ENCODE measurements around the gene PLCE1. TPM values are rescaled to one million over a fixed set of nuclear protein-coding genes. Genes with fewer than 3 reads are reported as not detected.

Gene PLCE1
- total RNA-seq, 4 donors from 2014 or later: 4.1 to 17.0 (median 6.8) TPM

- no peak for TF ChIP-seq CTCF (IDR thresholded peaks at IDR 0.05; ENCODE audit: low read depth)
Observed at GRCh38 chr10:94011296-94011695, 17.6 kb downstream of the PLCE1 start.

DNA sequence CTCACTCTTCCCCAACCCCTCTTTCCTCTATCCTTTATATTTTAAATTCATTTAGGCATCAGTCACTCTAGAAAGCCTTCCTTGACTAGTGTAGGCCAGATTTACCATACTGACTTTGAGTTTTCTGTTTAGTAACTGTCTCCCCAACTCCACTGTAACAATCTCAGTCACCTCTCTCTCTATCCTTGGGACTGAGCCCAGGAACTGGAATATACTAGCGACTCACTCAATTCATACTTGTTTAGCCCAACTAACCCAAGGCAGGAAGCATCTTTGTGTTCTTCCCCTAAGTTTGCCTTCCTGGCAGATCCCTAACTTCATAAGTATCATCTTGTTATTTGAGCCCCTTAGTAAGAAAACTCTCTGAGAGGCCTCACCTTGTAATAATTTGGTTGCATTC is 19.1 kb downstream of the PLCE1 start:
- no peak for TF ChIP-seq CTCF (IDR thresholded peaks at IDR 0.05; ENCODE audit: low read depth)

- no peak for TF ChIP-seq CTCF (IDR thresholded peaks at IDR 0.05; ENCODE audit: low read depth)
Observed at GRCh38 chr10:94013331-94013760, 19.6 kb downstream of the PLCE1 start.

DNA sequence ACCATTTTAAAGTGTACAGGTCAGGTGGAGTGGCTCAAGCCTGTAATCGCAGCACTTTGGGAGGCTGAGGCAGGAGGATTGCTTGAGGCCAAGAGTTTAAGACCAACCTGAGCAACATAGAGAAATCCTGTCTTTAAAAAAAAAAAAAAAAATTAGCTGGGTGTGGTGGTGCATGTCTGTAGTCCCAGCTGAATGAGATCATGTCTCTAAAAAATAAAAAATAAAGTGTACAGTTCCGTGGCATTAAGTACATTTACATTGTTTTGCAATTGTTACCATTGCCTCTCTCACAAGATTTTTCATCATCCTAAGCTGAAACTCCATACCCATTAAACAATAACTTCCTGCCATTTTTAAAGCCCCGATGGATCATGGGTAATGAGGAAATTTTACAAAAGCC is 20.6 kb downstream of the PLCE1 start:
- TF ChIP-seq CTCF (IDR thresholded peaks at IDR 0.05; ENCODE audit: low read depth): no peak

DNA sequence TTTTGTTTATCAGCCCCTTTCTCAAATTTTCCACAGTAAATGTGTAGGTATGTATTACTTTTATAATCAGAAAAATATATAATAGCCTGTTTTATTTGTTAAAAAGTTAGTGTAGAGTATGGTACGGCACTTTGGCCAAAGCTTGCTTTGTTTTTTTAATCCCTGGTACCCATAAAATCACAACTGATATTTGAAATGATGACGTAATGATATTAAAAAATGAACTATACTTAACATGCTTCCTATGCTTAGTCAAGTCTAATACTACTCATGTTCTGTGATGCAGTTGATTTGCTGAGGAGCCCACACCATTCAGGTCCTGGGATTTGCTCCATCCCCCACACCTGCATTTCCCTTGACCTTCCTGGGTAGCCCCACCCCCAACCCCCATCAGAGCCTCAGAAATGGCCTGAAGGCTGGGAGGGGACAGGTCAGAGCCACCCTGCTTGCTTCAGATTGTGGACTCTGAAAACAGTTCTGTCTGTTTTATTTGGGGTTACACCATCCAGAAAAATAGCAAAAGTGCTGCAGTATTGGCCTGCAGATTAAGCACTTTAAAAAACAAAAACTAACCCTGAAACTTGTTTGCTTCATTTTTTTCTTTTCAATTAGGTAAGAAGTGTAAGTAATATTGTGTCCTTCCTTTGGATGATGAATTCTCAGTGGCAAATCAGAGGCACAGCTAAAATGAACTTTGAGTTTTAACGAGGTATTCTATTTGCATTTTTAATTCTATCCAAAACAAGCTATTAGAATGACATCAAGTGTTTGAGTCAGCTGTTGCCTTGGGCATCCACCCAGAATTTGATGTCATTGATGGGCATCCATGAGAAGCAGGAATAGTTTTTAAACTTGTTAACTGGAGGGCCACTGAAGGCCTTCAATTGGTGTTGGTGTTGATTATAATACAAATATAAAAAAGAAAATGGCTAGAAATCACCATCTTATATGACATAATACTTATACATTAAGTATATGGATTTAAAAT is 23.3 kb downstream of the PLCE1 start:
- TF ChIP-seq CTCF (IDR thresholded peaks at IDR 0.05; ENCODE audit: low read depth): no peak

DNA sequence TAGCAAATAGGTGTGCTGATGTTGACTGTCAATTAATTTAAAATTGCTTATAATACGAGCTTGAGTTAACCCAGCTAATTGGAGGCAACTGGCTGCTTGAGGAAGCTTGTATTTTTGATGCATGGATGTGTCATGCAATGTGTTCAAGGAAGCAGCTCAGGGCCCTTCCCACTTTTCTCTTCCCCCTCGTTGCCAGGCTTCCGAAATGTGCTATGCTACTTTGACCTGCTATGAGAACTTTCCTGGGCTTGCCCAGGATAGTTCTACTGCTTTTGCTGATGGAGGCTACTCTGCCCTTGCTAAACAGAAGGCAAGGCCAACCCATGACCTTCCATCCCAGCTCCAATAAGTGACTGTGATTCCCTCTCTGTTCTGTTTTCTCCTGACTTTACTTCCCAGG is 24.4 kb downstream of the PLCE1 start:
- TF ChIP-seq CTCF (IDR thresholded peaks at IDR 0.05; ENCODE audit: low read depth): no peak

DNA sequence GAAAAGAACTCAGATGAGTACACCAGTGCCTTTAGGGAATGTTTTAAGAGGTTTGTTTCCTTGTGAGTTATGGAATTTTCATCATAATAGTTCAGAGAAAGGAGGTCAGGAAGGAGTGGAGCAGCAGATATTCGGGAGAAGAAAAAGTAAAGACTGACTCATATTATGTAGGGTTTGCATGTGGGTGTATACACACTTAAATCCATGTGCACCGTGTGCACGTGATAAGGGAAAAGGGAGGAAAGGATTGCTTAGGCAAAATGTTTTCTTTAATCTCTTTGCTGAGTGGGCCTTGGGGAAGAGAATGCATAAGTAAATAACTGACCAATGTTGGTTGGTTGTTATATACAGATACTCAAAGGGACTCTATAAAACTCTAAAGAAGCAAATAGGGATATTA is 30.2 kb downstream of the PLCE1 start:
- TF ChIP-seq CTCF (IDR thresholded peaks at IDR 0.05; ENCODE audit: low read depth): no peak

Data from subcutaneous adipose tissue (tissue), 4 donors.